Aorta (tissue), 5 donors: Measurements from ENCODE around the gene COQ7. TPM values are rescaled to one million over a fixed set of nuclear protein-coding genes. Genes with fewer than 3 reads are reported as not detected.

ENCODE experiments used
- ATAC-seq: fragments of 200-7000 bp; cut with Tn5 transposase; one replicate; pipeline ENCODE4 v1.9.1; 2022; ENCODE audit warnings: moderate library complexity; ENCODE audit not compliant: low FRiP score
- DNase-seq, 2 donors: peaks; one replicate each; pipeline ENCODE4 v3.0.0-alpha.2; 2020
- H3K27ac ChIP-seq, 2 donors: one replicate each; pipeline ENCODE4 v1.5.1; 2013; ENCODE audit warnings: low read length in 2 of 2, mild to moderate bottlenecking in 2 of 2, moderate library complexity in 2 of 2, control low read depth in 1 of 2, inconsistent platforms in 1 of 2, low read depth in 1 of 2
- H3K27me3 ChIP-seq, 2 donors: one replicate each; pipeline ENCODE4 v1.6.1; 2013; ENCODE audit warnings: control low read depth in 1 of 2, low read length in 1 of 2, mild to moderate bottlenecking in 1 of 2, moderate library complexity in 1 of 2; ENCODE audit not compliant: insufficient read depth in 2 of 2, control insufficient read depth in 1 of 2
- H3K36me3 ChIP-seq, 2 donors: one replicate each; pipeline ENCODE4 v1.6.1; 2013; ENCODE audit warnings: control low read depth in 1 of 2, low read length in 1 of 2, mild to moderate bottlenecking in 1 of 2; ENCODE audit not compliant: insufficient read depth in 2 of 2, control insufficient read depth in 1 of 2
- H3K4me1 ChIP-seq, 2 donors: one replicate each; pipeline ENCODE4 v1.6.1; 2013; ENCODE audit warnings: low read length in 2 of 2, control low read depth in 1 of 2, mild to moderate bottlenecking in 1 of 2, moderate library complexity in 1 of 2; ENCODE audit not compliant: insufficient read depth in 2 of 2, control insufficient read depth in 1 of 2
- H3K4me3 ChIP-seq, 2 donors: one replicate each; pipeline ENCODE4 v1.5.1; 2013; ENCODE audit warnings: low read length in 2 of 2, control low read depth in 1 of 2, mild to moderate bottlenecking in 1 of 2
- H3K9me3 ChIP-seq: one replicate; pipeline ENCODE4 v1.6.1; 2013; ENCODE audit warnings: mild to moderate bottlenecking, low read length; ENCODE audit not compliant: control insufficient read depth
- WGBS, 2 donors: extraction: QIAGEN DNeasy Blood & Tissue Kit; methylation state at CpG; one replicate each; pipeline ENCODE4 v1.1.7; 2013; 5-methylcytosine and 5-hydroxymethylcytosine counted together
- intact Hi-C, 2 donors: fragments of 100-400 bp; cut with DNase I; formaldehyde crosslinking; loops; one replicate each; pipeline versions ENCODE4 v1.14.2 to v1.15.0; 2022
- long read RNA-seq, 2 donors: library from polyadenylated mRNA; unstranded; transcript quantifications; one replicate each; pipeline ENCODE4 v2.0.0, GENCODE V29; 2020 to 2021
- polyA plus RNA-seq, 2 donors: library from polyadenylated mRNA; stranded (reverse); fragments of 200-250 nt; gene quantifications; one replicate each; pipeline ENCODE4 v1.2.3, GENCODE V29; 2013
- total RNA-seq, 2 donors: library from RNA; stranded (reverse); fragmentation: NEBNext Ultra II Directional; extraction: Animal tissue kit (Norgen Biotek cat#: 25700); gene quantifications; one replicate each; pipeline ENCODE4 v1.2.1, GENCODE V29; 2021
- donor health status: healthy with polysubstance abuse.
- donor health status: Bipolar disorder and iron deficiency.
- donor health status: DM: no; HTN: no; CAD: no.
- donor health status: DM: no; HTN: no; CAD: no.
- donor health status: DM: yes; HTN: yes; CAD: no.

The COQ7 gene
- 10 to 100 TPM; 18.7 to 19.2 TPM for total RNA-seq
- polyA plus RNA-seq = 10 to 100 TPM; 12.2 to 16.8 TPM
- long read RNA-seq, donor 1, transcript COQ7-201 (6 exons, 2,657 nt) = major isoform, 7 of 12 reads
- long read RNA-seq, donor 1, partial matches to known transcripts = 0 of 12 reads
- long read RNA-seq, donor 1, other reads (novel, unspliced or antisense) = 5 of 12 reads
- long read RNA-seq, donor 2, partial matches to known transcripts = 0 of 5 reads
- long read RNA-seq, donor 2, other reads (novel, unspliced or antisense) = 1 of 5 reads

DNA sequence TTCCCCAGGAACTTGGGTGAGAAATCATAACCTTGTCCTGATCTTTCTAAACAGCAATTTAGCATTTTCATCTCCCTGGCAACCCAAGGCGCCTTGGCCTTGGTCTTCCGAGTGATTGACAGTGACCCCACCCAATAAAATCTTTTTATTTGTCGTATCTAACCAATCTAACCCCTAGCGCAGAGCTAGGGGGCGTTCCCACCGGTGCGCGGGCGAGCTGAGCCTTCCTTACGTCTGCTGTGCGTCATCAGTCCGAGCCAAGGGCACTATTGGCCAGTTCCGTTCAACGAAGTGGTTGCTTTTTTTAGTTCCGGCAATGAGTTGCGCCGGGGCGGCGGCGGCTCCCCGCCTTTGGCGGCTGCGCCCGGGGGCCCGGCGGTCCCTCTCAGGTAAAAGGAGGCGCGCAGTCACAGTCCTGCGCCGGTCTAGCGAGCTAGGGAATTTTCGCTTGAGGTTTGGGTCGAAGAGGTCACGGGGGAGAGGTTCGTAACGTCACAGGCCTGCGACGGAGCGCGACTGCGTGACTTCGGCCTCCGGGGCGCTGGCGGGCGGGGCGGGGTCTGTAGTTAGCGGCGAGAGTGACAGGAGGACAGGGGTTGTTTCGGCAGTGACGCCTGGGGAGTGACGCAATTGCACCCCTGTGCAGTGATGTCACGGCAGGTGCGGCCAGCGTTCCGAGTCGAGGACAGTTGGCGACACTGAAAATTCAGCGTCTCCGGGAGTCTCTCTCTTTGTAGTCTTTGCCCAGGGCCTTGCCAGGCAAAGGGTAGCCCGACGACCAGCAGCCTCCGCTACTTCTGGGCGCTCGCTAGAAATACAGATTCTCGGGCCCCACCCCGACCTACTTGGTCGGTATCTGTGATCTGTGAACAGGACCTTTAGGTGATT, at the start of gene COQ7:
TSS of gene COQ7 (plus strand) at position 266 of the 888 bp plus-strand sequence. CDS start at position 317, 51 bp downstream.
- H3K27ac ChIP-seq = peak within 1 kb of the TSS; percentile 95 to 100
- DNase-seq (peak; percentile 99), ATAC-seq (peak; percentile 99)
- H3K4me3 ChIP-seq = peak within 1 kb of the TSS; percentile 82 to 98
- no peaks in the 10 kb centered on the region for H3K36me3 ChIP-seq
- intact Hi-C loops = loop anchor here in 1 of 2 donors (2.0 to 5.0 kb wide), 4 partner anchors 21 to 265 kb away; partner anchors contain the start of genes ARL6IP1 and TMC7
- WGBS, 2 donors = 0 to 1% methylated on average over 68 of the region's 68 CpGs
- no peaks in the 10 kb centered on the region for H3K9me3 ChIP-seq
- no peaks in the 10 kb centered on the region for H3K27me3 ChIP-seq
- no peaks in the 10 kb centered on the region for H3K4me1 ChIP-seq

- intact Hi-C loops = no loop called here
- H3K4me1 ChIP-seq = no peaks in the 10 kb centered on the region
- H3K27ac ChIP-seq = no peak overlapping the region
- H3K36me3 ChIP-seq = no peaks in the 10 kb centered on the region
- no peak overlapping the region for H3K4me3 ChIP-seq
- peaks cover 3% of the 10 kb centered on the region for H3K9me3 ChIP-seq
- ATAC-seq = no peak
- DNase-seq = no peak
- 91% methylated on average over 4 of the region's 4 CpGs for WGBS, 2 donors
- no peaks in the 10 kb centered on the region for H3K27me3 ChIP-seq
Observed at GRCh38 chr16:19020689-19021088, 46.7 kb upstream of the COQ7 start.

- ATAC-seq (no peak), DNase-seq (no peak)
- Histone ChIP-seq H3K4me1 (no peaks in the 10 kb centered on the region), H3K27ac (no peak overlapping the region), H3K27me3 (no peaks in the 10 kb centered on the region), H3K36me3 (no peaks in the 10 kb centered on the region), H3K9me3 (peaks cover 3% of the 10 kb centered on the region), H3K4me3 (no peak overlapping the region)
- WGBS, 2 donors = 85 to 86% methylated on average over 4 of the region's 4 CpGs
- intact Hi-C loops = no loop called here
Observed at GRCh38 chr16:19021747-19022146, 45.7 kb upstream of the COQ7 start.

- DNase-seq (no peak), ATAC-seq (no peak)
- Histone ChIP-seq H3K36me3 (no peaks in the 10 kb centered on the region), H3K27me3 (no peaks in the 10 kb centered on the region), H3K4me3 (no peak overlapping the region), H3K4me1 (no peaks in the 10 kb centered on the region), H3K9me3 (no peaks in the 10 kb centered on the region), H3K27ac (no peak overlapping the region)
- intact Hi-C loops = no loop called here
- WGBS, 2 donors = 36 to 46% methylated on average over 3 of the region's 3 CpGs
Observed at GRCh38 chr16:19027416-19027815, 40.0 kb upstream of the COQ7 start.

GRCh38 chr16:19029980-19030379, 37.4 kb upstream of the COQ7 start:
- Histone ChIP-seq H3K4me3 (no peak overlapping the region), H3K27me3 (no peaks in the 10 kb centered on the region), H3K27ac (no peak overlapping the region), H3K4me1 (no peaks in the 10 kb centered on the region), H3K9me3 (no peaks in the 10 kb centered on the region), H3K36me3 (no peaks in the 10 kb centered on the region)
- no peak for ATAC-seq
- WGBS, 2 donors = 84 to 87% methylated on average over 6 of the region's 6 CpGs
- intact Hi-C loops = no loop called here
- DNase-seq = no peak

DNA sequence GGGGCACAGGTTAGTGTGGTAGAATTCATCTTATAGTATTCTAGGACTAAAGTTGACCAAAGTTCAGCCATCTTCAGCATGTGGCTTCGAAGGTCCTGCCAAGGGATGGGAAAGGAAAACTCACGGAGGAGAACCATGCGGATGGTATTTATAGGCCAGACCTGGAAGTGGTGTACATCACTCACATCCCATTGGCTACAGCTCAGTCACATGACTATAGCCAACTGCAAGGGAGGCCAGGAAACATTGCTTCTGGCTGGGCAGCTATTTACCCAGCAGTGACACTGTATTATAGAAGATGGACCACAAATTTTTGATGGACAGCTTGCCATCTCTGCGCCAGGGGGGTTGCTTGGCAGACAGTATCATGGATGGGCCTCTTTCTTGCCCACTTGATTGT, 35.7 kb upstream of the COQ7 start:
- 72% methylated on average over 4 of the region's 4 CpGs for WGBS, 2 donors
- Histone ChIP-seq H3K27me3 (no peaks in the 10 kb centered on the region), H3K9me3 (no peaks in the 10 kb centered on the region), H3K27ac (no peak overlapping the region), H3K36me3 (no peaks in the 10 kb centered on the region), H3K4me3 (no peak overlapping the region), H3K4me1 (no peaks in the 10 kb centered on the region)
- no peak for DNase-seq
- no peak for ATAC-seq
- intact Hi-C loops = no loop called here

DNA sequence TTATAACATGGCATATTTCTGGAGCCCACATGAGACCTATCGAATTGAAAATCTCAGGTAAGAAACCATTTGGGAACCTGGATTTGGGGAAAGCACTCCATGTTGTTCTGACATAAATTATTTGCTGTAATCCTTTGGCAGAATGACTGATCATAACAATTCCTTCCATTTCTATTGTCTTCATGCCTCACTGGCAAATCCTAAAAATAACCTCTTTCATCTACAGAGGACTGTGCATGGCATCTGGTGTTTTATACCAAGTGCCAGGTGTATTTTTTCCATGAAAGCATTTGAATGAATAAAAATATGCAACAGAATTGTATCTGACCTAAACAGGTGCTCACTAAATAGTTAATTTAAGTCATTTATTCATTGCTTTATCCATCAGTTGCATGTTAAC, 33.7 kb upstream of the COQ7 start:
- Histone ChIP-seq H3K27ac (no peak overlapping the region), H3K36me3 (no peaks in the 10 kb centered on the region), H3K4me1 (no peaks in the 10 kb centered on the region), H3K4me3 (no peak overlapping the region), H3K27me3 (no peaks in the 10 kb centered on the region), H3K9me3 (no peaks in the 10 kb centered on the region)
- intact Hi-C loops = no loop called here
- DNase-seq (no peak), ATAC-seq (no peak)
- 91 to 92% methylated on average over 1 of the region's 1 CpG for WGBS, 2 donors

GRCh38 chr16:19040400-19040799, 27.0 kb upstream of the COQ7 start:
- Histone ChIP-seq H3K27ac (no peak overlapping the region), H3K4me1 (no peaks in the 10 kb centered on the region), H3K36me3 (no peaks in the 10 kb centered on the region), H3K27me3 (no peaks in the 10 kb centered on the region), H3K9me3 (no peaks in the 10 kb centered on the region), H3K4me3 (no peak overlapping the region)
- DNase-seq = no peak
- WGBS, 2 donors = 91 to 94% methylated on average over 2 of the region's 2 CpGs
- intact Hi-C loops = no loop called here
- no peak for ATAC-seq

DNA sequence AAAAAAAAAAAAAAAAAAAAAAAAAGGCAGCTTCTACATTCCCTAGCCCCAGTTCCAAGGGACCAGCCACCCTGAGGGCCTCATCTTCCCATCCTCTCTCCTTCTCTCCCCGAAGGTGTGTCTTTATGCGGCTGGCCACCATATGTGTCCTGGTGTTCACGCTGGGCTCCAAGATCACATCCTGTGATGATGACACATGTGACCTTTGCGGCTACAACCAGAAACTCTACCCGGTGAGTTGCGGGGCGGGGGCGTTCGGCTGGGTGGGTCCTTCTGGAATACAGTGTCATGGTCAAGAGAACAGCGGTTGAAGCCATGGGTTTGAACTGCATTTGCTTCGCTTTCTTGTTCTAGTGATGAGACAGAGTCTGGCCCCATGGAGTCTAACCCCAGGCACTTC, 22.6 kb upstream of the COQ7 start:
- DNase-seq (no peak), ATAC-seq (no peak)

More for the DNA sequence above, 22.6 kb upstream of the COQ7 start:
- WGBS, 2 donors = 85 to 90% methylated on average over 11 of the region's 11 CpGs
- Histone ChIP-seq H3K27ac (no peak overlapping the region), H3K36me3 (no peaks in the 10 kb centered on the region), H3K4me3 (no peak overlapping the region), H3K9me3 (no peaks in the 10 kb centered on the region), H3K4me1 (no peaks in the 10 kb centered on the region), H3K27me3 (no peaks in the 10 kb centered on the region)
- intact Hi-C loops = no loop called here
